Mucosa of descending colon (tissue), 3 donors: Measurements from ENCODE around the gene TADA2B. TPM values are rescaled to one million over a fixed set of nuclear protein-coding genes. Genes with fewer than 3 reads are reported as not detected.
A peak's percentile ranks its signal among the peaks of the same experiment; 100 is the strongest.

Source experiments
- ATAC-seq: fragments of 200-7000 bp; cut with Tn5 transposase; one replicate; pipeline ENCODE4 v1.9.1; 2020; ENCODE audit warnings: mild to moderate bottlenecking, moderate library complexity
- DNase-seq, 3 donors: peaks; one replicate each; pipeline ENCODE4 v3.0.0-alpha.2; 2020
- H3K36me3 ChIP-seq: fragments of 200-600 bp; one replicate; pipeline ENCODE4 v1.8.0; 2021; ENCODE audit warnings: low read depth, mild to moderate bottlenecking
- H3K4me1 ChIP-seq: fragments of 200-600 bp; one replicate; pipeline ENCODE4 v1.8.0; 2021; ENCODE audit warnings: low read depth, mild to moderate bottlenecking
- H3K4me3 ChIP-seq: fragments of 200-600 bp; one replicate; pipeline ENCODE4 v1.8.0; 2021; ENCODE audit warnings: mild to moderate bottlenecking
- H3K9me3 ChIP-seq: fragments of 200-600 bp; one replicate; pipeline ENCODE4 v1.8.0; 2021; ENCODE audit warnings: mild to moderate bottlenecking
- intact Hi-C, 2 donors: fragments of 100-400 bp; cut with DNase I in 1 of 2; cut with micrococcal nuclease in 1 of 2; formaldehyde crosslinking; loops; one replicate each; pipeline versions ENCODE4 v1.11.0 to v1.11.1; 2022; cut with DNase I, micrococcal nuclease
- total RNA-seq, 3 donors: library from RNA; stranded (reverse); fragmentation: NEBNext Ultra II Directional in 2 of 3; extraction: Animal tissue kit (Norgen Biotek cat#: 25700) in 2 of 3; gene quantifications; one replicate each; pipeline versions ENCODE4 v1.2.1 to v1.2.4, GENCODE V29; 2021 to 2023
- TF ChIP-seq, protein P1 (sequence below): fragments of 200-600 bp; IDR thresholded peaks from one replicate; pipeline ENCODE4 v1.8.0; 2022; ENCODE audit warnings: antibody characterized with exemption, mild to moderate bottlenecking
- donor health status: DM: no; HTN: no; CAD: no; lungs with moderate emphysema.
- donor health status: DM: no; HTN: no; CAD: no.
- donor health status: DM: no; HTN: yes; CAD: no.

Gene TADA2B
- total RNA-seq, 3 donors from 2014 or later = 22.2 to 32.7 (median 27.6) TPM

GRCh38 chr4:7041246-7041645, 1.9 kb upstream of the TADA2B start:
- DNase-seq (no peak), ATAC-seq (no peak)
- Histone ChIP-seq H3K4me3 (no peak overlapping the region), H3K4me1 (peaks cover 33% of the 10 kb centered on the region), H3K36me3 (peaks cover 4% of the 10 kb centered on the region), H3K9me3 (no peaks in the 10 kb centered on the region)
- intact Hi-C loops = no loop called here
- TF ChIP-seq, protein P1, sequence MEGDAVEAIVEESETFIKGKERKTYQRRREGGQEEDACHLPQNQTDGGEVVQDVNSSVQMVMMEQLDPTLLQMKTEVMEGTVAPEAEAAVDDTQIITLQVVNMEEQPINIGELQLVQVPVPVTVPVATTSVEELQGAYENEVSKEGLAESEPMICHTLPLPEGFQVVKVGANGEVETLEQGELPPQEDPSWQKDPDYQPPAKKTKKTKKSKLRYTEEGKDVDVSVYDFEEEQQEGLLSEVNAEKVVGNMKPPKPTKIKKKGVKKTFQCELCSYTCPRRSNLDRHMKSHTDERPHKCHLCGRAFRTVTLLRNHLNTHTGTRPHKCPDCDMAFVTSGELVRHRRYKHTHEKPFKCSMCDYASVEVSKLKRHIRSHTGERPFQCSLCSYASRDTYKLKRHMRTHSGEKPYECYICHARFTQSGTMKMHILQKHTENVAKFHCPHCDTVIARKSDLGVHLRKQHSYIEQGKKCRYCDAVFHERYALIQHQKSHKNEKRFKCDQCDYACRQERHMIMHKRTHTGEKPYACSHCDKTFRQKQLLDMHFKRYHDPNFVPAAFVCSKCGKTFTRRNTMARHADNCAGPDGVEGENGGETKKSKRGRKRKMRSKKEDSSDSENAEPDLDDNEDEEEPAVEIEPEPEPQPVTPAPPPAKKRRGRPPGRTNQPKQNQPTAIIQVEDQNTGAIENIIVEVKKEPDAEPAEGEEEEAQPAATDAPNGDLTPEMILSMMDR = no peak

- ATAC-seq (no peak), DNase-seq (peak in 2 of 3 donors; percentile 50 to 72)
- Histone ChIP-seq H3K4me1 (peaks cover 33% of the 10 kb centered on the region), H3K36me3 (peaks cover 4% of the 10 kb centered on the region), H3K9me3 (no peaks in the 10 kb centered on the region), H3K4me3 (no peak overlapping the region)
- intact Hi-C loops = no loop called here
- TF ChIP-seq, protein P1 = no peak
Measured at GRCh38 chr4:7041801-7042502, 1.2 kb upstream of the TADA2B start.

- ATAC-seq (peak; percentile 91), DNase-seq (peak; percentile 95 to 98 (median 97))
- H3K4me1 ChIP-seq = peaks cover 33% of the 10 kb centered on the region
- H3K9me3 ChIP-seq = no peaks in the 10 kb centered on the region
- peak overlapping the region; percentile 36 for H3K4me3 ChIP-seq
- intact Hi-C loops = no loop called here
- H3K36me3 ChIP-seq = peaks cover 4% of the 10 kb centered on the region
- TF ChIP-seq, protein P1 = no peak
Measured at GRCh38 chr4:7042503-7043283, 479 bp upstream of the TADA2B start.

- ATAC-seq (no peak), DNase-seq (peak in 1 of 3 donors; percentile 26)
- H3K9me3 ChIP-seq = no peaks in the 10 kb centered on the region
- TF ChIP-seq, protein P1 = no peak
- intact Hi-C loops = no loop called here
- H3K4me1 ChIP-seq = peaks cover 33% of the 10 kb centered on the region
- H3K36me3 ChIP-seq = peaks cover 4% of the 10 kb centered on the region
- H3K4me3 ChIP-seq = peak overlapping the region; percentile 93
Measured at GRCh38 chr4:7044137-7044930, 1.2 kb downstream of the TADA2B start.

DNA sequence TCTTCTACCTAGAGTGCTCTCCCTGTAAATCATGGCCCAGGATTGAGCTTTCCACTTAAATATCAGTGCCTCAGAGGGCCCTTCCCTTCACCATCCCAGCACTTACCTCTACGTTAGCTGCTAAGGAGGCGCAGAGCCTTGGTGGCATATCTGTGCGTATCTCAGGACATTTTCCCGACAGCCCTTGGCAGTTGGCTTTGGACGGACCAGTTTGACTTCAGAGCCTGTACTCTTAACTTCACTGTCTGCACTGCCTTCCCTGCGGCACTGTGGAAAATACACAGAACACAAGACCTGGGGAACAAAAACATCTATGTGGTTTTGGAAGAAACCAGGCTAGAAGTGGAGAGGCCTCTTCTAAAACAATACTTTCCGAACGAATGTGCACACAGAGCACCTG, 2.4 kb downstream of the TADA2B start:
- Histone ChIP-seq H3K4me1 (peaks cover 33% of the 10 kb centered on the region), H3K36me3 (peaks cover 4% of the 10 kb centered on the region), H3K9me3 (no peaks in the 10 kb centered on the region), H3K4me3 (no peak overlapping the region)
- intact Hi-C loops = no loop called here
- ATAC-seq = no peak
- no peak for DNase-seq
- TF ChIP-seq, protein P1 = no peak
